Right atrium auricular region (tissue), 2 donors: ENCODE data around the gene ATAD3C. TPM values are rescaled to one million over a fixed set of nuclear protein-coding genes. Genes with fewer than 3 reads are reported as not detected.

Experiments
- DNase-seq: peaks from one replicate; pipeline ENCODE4 v3.0.0-alpha.2; 2019; ENCODE audit warnings: low spot score
- H3K27ac ChIP-seq, 2 donors: fragments of 200-600 bp; sonication (generic); 1 replicate in 1 of 2; 2 replicates in 1 of 2; pipeline ENCODE4 v1.5.1; 2016 to 2019
- H3K27me3 ChIP-seq, 2 donors: fragments of 200-600 bp; sonication (generic); one replicate each; pipeline versions ENCODE4 v1.5.1 to v1.6.0; 2017 to 2019
- H3K36me3 ChIP-seq: fragments of 200-600 bp; sonication (generic); one replicate; pipeline ENCODE4 v1.5.1; 2016
- H3K4me1 ChIP-seq, 2 donors: fragments of 200-600 bp; sonication (generic); one replicate each; pipeline versions ENCODE4 v1.5.1 to v1.6.0; 2017 to 2019
- H3K4me3 ChIP-seq, 2 donors: fragments of 200-600 bp; sonication (generic); 1 replicate in 1 of 2; 2 replicates in 1 of 2; pipeline ENCODE4 v1.5.1; 2017 to 2019; ENCODE audit warnings: mild to moderate bottlenecking in 1 of 2, moderate library complexity in 1 of 2
- H3K9me3 ChIP-seq, 2 donors: fragments of 200-600 bp; sonication (generic); one replicate each; pipeline ENCODE4 v1.5.1; 2019
- total RNA-seq, 2 donors: library from RNA; depleted of rRNA; stranded (reverse); fragments of >200 nt; gene quantifications; one replicate each; pipeline ENCODE4 v1.1.0, GENCODE V29; 2016
- TF ChIP-seq, protein P1 (sequence below), 2 donors: fragments of 200-600 bp; sonication (generic); IDR thresholded peaks; one replicate each; pipeline ENCODE4 v1.5.1; 2019; ENCODE audit warnings: antibody characterized with exemption in 2 of 2

The ATAD3C gene
- total RNA-seq, 2 donors from 2014 or later, result 1.4 to 2.8 TPM

- no peaks in the 10 kb centered on the region for H3K27me3 ChIP-seq
- peaks cover 0 to 69% of the 10 kb centered on the region in 2 donors for H3K4me1 ChIP-seq
- no peaks in the 10 kb centered on the region for H3K36me3 ChIP-seq
- peak overlapping the region in 1 of 2 donors; percentile 46 for H3K27ac ChIP-seq
- TF ChIP-seq, protein P1, sequence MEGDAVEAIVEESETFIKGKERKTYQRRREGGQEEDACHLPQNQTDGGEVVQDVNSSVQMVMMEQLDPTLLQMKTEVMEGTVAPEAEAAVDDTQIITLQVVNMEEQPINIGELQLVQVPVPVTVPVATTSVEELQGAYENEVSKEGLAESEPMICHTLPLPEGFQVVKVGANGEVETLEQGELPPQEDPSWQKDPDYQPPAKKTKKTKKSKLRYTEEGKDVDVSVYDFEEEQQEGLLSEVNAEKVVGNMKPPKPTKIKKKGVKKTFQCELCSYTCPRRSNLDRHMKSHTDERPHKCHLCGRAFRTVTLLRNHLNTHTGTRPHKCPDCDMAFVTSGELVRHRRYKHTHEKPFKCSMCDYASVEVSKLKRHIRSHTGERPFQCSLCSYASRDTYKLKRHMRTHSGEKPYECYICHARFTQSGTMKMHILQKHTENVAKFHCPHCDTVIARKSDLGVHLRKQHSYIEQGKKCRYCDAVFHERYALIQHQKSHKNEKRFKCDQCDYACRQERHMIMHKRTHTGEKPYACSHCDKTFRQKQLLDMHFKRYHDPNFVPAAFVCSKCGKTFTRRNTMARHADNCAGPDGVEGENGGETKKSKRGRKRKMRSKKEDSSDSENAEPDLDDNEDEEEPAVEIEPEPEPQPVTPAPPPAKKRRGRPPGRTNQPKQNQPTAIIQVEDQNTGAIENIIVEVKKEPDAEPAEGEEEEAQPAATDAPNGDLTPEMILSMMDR (IDR thresholded peaks at IDR 0.05), result no peak
- H3K9me3 ChIP-seq, result no peaks in the 10 kb centered on the region
- H3K4me3 ChIP-seq, result peak overlapping the region; percentile 32 to 56
- DNase-seq, result no peak
Observed at GRCh38 chr1:1435911-1436629, 13.4 kb upstream of the ATAD3C start.

GRCh38 chr1:1436630-1437032, 12.9 kb upstream of the ATAD3C start:
- Histone ChIP-seq H3K9me3 (no peaks in the 10 kb centered on the region), H3K4me1 (peaks cover 0 to 69% of the 10 kb centered on the region in 2 donors), H3K27me3 (no peaks in the 10 kb centered on the region), H3K27ac (no peak overlapping the region), H3K36me3 (no peaks in the 10 kb centered on the region), H3K4me3 (peak overlapping the region; percentile 32 to 56)
- TF ChIP-seq, protein P1 (IDR thresholded peaks at IDR 0.05), result no peak
- no peak for DNase-seq

DNA sequence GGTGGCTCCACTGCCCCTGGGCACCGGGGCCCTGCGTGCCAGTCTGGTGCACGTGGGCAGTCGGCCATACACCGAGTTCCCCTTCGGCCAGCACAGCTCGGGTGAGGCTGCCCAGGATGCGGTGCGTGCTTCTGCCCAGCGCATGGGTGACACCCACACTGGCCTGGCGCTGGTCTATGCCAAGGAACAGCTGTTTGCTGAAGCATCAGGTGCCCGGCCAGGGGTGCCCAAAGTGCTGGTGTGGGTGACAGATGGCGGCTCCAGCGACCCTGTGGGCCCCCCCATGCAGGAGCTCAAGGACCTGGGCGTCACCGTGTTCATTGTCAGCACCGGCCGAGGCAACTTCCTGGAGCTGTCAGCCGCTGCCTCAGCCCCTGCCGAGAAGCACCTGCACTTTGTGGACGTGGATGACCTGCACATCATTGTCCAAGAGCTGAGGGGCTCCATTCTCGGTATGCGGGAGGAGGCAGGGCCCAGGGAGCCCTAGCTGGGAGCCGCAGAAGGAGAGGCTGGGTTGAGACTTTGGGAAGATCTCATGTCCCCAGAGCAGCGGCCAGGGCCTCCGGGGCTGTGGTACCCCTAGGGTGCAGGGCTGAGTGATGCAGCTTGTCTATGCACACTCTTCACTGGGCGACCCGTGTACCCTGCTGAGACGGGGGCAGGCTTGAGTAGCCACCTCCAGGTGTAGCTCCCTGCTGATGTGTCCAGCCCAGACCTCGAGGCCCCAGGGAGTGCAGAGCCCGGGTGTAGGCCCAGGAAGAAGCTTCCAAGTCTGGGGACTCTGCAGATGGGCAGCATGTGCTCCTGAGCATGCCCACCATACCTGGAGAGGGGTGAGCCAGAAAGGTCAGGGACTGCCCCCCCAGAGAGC, 12.2 kb upstream of the ATAD3C start:
- Histone ChIP-seq H3K9me3 (no peaks in the 10 kb centered on the region), H3K36me3 (no peaks in the 10 kb centered on the region), H3K4me3 (peak overlapping the region in 1 of 2 donors; percentile 56), H3K27ac (no peak overlapping the region), H3K27me3 (no peaks in the 10 kb centered on the region), H3K4me1 (peaks cover 0 to 62% of the 10 kb centered on the region in 2 donors)
- TF ChIP-seq, protein P1 (IDR thresholded peaks at IDR 0.05), result no peak
- no peak for DNase-seq

DNA sequence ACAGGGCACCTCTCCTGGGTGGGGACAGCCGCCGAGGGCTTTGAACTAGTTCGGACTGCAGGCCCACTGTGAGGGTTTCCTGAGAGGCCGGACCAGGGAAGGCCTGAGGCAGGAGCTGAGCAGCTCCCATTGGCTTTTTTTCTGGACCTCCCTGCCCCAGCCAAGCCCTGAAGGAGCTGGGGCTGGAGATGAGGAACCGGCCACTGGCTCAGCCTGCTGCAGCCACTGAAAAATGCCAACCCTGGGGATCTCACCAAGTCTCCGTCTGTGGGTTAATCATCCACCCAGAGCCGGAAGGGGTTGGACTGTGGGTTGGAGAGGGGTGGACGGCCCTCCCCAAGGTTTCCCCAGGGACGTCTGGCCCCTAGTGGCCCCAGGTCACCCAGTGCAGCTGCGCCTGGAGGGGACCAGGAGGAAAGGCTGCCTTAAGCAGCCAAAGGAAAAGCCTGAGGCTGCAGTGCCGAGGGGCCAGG, 11.5 kb upstream of the ATAD3C start:
- H3K36me3 ChIP-seq, result no peaks in the 10 kb centered on the region
- TF ChIP-seq, protein P1 (IDR thresholded peaks at IDR 0.05), result no peak
- H3K4me1 ChIP-seq, result peaks cover 0 to 56% of the 10 kb centered on the region in 2 donors
- DNase-seq, result no peak
- no peaks in the 10 kb centered on the region for H3K9me3 ChIP-seq
- H3K4me3 ChIP-seq, result no peak overlapping the region
- no peak overlapping the region for H3K27ac ChIP-seq
- no peaks in the 10 kb centered on the region for H3K27me3 ChIP-seq

DNA sequence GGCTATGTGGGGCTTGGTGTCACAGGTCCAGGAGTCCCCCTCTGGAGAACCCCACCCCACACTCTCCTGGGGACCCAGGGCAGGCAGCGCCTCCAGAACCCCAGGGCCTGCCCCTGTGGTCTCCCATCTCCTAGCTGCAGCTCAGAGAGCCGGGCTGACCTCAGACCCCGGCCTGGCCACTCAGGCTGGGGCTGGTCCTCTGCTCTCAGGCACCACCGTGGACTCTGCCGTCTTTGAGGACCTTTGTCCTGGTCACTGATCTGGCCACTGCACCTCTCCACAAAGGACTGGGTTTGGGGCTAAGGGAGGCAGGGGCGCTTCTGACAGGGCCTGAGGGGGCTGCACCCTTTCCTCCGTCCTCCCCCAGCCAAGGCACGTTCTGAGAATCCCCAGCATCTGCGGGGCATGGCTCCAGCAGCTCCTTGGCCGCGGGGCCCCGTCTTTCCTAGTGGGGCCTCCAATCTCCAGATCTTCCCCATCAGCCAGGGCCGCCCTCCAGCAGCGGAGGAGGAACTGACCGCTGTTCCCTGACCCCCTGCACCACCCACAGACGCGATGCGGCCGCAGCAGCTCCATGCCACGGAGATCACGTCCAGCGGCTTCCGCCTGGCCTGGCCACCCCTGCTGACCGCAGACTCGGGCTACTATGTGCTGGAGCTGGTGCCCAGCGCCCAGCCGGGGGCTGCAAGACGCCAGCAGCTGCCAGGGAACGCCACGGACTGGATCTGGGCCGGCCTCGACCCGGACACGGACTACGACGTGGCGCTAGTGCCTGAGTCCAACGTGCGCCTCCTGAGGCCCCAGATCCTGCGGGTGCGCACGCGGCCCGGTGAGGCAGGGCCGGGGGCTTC, 10.7 kb upstream of the ATAD3C start:
- H3K4me3 ChIP-seq, result no peak overlapping the region
- no peaks in the 10 kb centered on the region for H3K27me3 ChIP-seq
- no peak overlapping the region for H3K27ac ChIP-seq
- no peaks in the 10 kb centered on the region for H3K36me3 ChIP-seq
- H3K9me3 ChIP-seq, result no peaks in the 10 kb centered on the region
- H3K4me1 ChIP-seq, result peaks cover 0 to 48% of the 10 kb centered on the region in 2 donors
- no peak for DNase-seq
- TF ChIP-seq, protein P1 (IDR thresholded peaks at IDR 0.05), result no peak
